Motor neuron (in vitro differentiated cells): Measurements from ENCODE around the gene SHMT2. TPM values are rescaled to one million over a fixed set of nuclear protein-coding genes. Genes with fewer than 3 reads are reported as not detected.

Experiments
- ATAC-seq, 8 experiments: fragments of 200-7000 bp; cut with Tn5 transposase; replicated peaks in 6 of 8; 2 replicates each; pipeline ENCODE4 v1.8.0; 2021; ENCODE audit warnings: mild to moderate bottlenecking in 8 of 8, moderate library complexity in 8 of 8
- H3K27ac ChIP-seq, 2 donors: fragments of 250-450 bp; sonication (Bioruptor Pico); 2 replicates each; pipeline ENCODE4 v1.9.0; 2021; ENCODE audit warnings: antibody characterized with exemption in 2 of 2, mild to moderate bottlenecking in 2 of 2, moderate library complexity in 1 of 2
- H3K4me1 ChIP-seq, 2 donors: fragments of 250-450 bp; sonication (Bioruptor Pico); replicated peaks in 1 of 2; 2 replicates each; pipeline ENCODE4 v1.6.1; 2021; ENCODE audit warnings: antibody characterized with exemption in 2 of 2, mild to moderate bottlenecking in 2 of 2, moderate library complexity in 1 of 2
- H3K4me3 ChIP-seq, 5 donors: fragments of 250-450 bp; sonication (Bioruptor Pico); 2 replicates each; pipeline ENCODE4 v1.9.0; 2021; ENCODE audit warnings: antibody characterized with exemption in 5 of 5, mild to moderate bottlenecking in 5 of 5, moderate library complexity in 4 of 5
- WGBS, 10 experiments: fragments of 450-650 bp; shearing (Covaris generic); methylation state at CpG; one replicate each; pipeline ENCODE4 v1.0.0; 2022; 5-methylcytosine and 5-hydroxymethylcytosine counted together
- in situ Hi-C, 9 experiments: fragments of 400-800 bp; cut with MboI; loops; one replicate each; pipeline ENCODE4 v1.15.0; 2021; ENCODE audit warnings: low sequenced_read_pairs in 9 of 9, low pct_unique_long_range_greater_than_20kb in 2 of 9; ENCODE audit not compliant: unreplicated experiment in 9 of 9
- total RNA-seq, 8 experiments: library from RNA; unstranded; fragments of 300-600 nt; gene quantifications; 2 replicates each; pipeline versions ENCODE4 v1.2.3 to v1.2.4, GENCODE V29; 2022

Gene SHMT2
- total RNA-seq, result 100 to 1,000 TPM in 5 of 8 experiments, 10 to 100 TPM in 3; 72.9 to 187 (median 120) TPM

DNA sequence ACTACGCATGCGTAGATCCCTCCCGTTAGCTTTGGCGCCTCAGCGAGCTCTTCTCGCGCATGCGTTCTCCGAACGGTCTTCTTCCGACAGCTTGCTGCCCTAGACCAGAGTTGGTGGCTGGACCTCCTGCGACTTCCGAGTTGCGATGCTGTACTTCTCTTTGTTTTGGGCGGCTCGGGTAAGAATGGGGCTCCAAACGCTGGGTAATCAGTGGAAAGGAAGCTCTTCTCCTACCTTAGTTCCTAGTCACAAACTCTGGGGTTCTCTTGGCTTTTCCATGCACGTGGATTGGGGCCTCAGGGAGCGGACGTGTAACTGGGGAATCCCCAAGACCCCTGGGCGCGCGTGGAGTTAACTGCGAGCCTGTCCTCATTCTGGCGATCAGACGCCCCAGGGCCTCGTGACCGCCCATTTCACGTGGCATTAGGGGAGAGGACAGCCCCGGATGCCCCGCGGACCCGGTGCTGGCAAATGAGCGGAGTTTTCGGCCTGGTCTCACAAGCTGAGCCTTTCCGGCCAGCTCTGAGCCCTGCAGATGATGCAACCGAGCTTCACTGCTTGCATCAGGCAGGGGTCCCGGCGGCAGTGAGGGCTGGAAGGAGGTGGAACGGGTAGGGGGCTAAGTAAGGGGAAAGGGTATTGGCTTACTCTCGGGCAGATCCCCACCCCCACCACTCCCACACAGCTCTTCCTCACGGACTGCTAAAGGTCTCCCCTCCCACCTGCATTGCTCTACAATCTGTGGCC lies at the start of gene SHMT2:
SHMT2 (plus strand) TSS at position 78 of the 747 bp plus-strand sequence; CDS start at position 146, 68 bp downstream.
- peak; percentile 73 to 86 (median 81) for ATAC-seq
- in situ Hi-C loops, result loop anchor here in 1 of 9 experiments (25.0 kb wide), 1 partner anchor 232 kb away; the partner anchor contains the start of genes GLI1 and INHBE
- H3K4me3 ChIP-seq, result peak within 1 kb of the TSS; percentile 57 to 67 (median 63)
- H3K27ac ChIP-seq, result peak within 1 kb of the TSS; percentile 95
- 0 to 20% (median 1%) methylated on average over 1 to 22 of the region's 42 CpGs; no CpG with 5 or more reads in 3 of the 10 experiments for WGBS, 10 experiments
- peaks cover 70 to 85% of the 10 kb centered on the region in 2 donors for H3K4me1 ChIP-seq

DNA sequence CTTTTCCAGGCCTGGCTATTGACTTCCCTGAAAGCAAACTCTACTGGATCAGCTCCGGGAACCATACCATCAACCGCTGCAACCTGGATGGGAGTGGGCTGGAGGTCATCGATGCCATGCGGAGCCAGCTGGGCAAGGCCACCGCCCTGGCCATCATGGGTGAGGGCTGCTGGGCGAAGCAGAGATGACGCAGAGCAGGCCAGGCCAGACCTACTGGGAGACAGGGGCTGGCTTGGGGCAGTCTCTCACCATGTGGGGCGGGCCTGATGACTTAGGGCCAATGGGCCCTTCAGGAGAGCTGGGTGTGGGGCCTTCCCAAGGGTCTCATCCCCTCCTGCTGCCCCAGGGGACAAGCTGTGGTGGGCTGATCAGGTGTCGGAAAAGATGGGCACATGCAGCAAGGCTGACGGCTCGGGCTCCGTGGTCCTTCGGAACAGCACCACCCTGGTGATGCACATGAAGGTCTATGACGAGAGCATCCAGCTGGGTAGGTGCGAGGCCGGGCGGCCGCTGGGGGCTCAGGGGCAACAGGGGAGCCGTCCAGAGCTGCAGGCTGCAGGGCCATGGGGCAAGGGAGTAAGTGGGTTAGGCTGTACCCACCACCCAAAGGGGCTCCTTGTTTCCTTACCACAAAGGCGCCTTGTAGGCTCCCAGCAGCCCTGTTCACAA lies 49.1 kb upstream of the SHMT2 start:
- H3K4me1 ChIP-seq, result no peaks in the 10 kb centered on the region
- 97 to 100% (median 100%) methylated on average over 2 to 6 of the region's 20 CpGs; no CpG with 5 or more reads in 7 of the 10 experiments for WGBS, 10 experiments
- no peak for ATAC-seq
- no peak overlapping the region for H3K4me3 ChIP-seq
- in situ Hi-C loops, result loop anchor here in 1 of 9 experiments (10.0 kb wide), 1 partner anchor 56 kb away; the partner anchor contains the start of gene LRP1
- no peak overlapping the region for H3K27ac ChIP-seq

DNA sequence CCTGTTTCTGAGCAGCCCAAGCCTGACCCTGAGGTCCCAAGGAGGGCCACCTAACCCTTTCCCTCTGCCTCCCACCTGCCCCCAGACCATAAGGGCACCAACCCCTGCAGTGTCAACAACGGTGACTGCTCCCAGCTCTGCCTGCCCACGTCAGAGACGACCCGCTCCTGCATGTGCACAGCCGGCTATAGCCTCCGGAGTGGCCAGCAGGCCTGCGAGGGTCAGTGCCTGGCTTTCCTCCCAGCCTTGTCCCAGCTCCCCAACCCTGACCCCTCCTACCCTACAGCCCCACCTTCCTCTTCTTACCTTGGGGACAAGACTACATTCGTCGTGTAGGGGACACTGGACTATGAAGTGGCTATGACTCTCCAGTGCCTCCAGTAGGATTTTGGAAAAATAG lies 48.4 kb upstream of the SHMT2 start:
- Histone ChIP-seq H3K4me1 (no peaks in the 10 kb centered on the region), H3K4me3 (no peak overlapping the region), H3K27ac (no peak overlapping the region)
- in situ Hi-C loops, result loop anchor here in 1 of 9 experiments (10.0 kb wide), 1 partner anchor 56 kb away; the partner anchor contains the start of gene LRP1
- ATAC-seq, result no peak
- 10 to 91% (median 78%) methylated on average over 2 to 7 of the region's 9 CpGs; no CpG with 5 or more reads in 7 of the 10 experiments for WGBS, 10 experiments

DNA sequence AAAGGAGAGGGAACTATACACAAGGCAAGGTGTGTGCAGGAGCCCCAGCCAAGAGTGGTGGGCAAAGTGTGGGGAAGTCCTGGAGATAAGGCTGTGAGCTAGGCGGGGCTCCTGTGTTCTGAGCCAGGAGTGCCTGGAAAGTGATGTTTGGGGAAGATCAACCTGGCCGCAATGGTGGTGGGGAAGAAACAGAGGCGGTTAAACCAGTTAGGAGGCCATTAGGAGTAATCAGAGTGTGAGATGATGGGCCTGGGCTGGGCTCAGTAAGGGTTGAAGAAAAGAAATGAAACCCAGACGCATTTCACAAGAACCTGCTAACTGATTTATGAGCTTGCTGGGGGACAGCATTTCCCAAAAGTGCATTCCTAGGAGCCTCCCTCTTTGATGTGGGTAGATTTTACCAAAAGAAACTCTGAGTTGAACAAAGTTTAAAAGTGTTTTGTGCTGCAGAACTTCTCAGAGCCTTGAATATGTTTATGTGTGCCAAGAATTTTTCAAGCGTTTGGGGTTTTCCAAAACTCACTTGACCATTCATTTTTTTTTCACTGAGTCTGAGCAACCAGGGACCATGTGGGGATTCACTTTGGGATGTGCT lies 47.9 kb upstream of the SHMT2 start:
- ATAC-seq, result peak in 2 of 8 experiments; percentile 6 to 17
- no peak overlapping the region for H3K27ac ChIP-seq

DNA sequence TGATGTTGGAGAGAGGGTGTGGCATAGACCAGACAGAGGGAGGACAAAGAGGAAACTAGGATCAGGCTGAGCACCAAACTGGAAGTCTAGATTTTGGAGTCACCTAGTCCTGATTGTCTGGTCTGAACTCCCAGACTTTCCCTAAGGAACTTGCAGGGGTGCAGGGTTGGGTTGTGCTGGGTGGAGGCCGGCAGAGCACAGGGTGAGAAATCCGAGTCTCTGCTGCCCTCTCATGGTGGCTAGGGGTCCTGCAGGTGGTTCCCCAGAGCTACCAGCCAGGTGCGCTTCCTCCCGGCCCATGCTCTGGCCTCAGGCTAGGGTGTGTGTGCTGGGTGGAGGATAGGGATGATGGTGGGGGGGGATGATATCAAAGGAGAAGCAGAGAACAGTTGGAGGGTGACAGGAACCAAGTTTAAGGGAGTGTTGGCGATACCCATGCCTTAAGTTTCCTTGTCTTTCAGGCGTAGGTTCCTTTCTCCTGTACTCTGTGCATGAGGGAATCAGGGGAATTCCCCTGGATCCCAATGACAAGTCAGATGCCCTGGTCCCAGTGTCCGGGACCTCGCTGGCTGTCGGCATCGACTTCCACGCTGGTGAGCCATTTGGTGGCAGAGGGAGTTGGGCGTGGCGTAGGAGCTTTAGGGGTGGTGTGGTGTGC lies 46.5 kb upstream of the SHMT2 start:
- in situ Hi-C loops, result loop anchor here in 1 of 9 experiments (10.0 kb wide), 1 partner anchor 58 kb away; the partner anchor contains the start of gene LRP1
- ATAC-seq, result peak; percentile 75 to 98 (median 82)
- H3K27ac ChIP-seq, result no peak overlapping the region
- no peaks in the 10 kb centered on the region for H3K4me1 ChIP-seq
- no peak overlapping the region for H3K4me3 ChIP-seq
- WGBS, 10 experiments, result 0 to 100% (median 53%) methylated on average over 1 to 6 of the region's 13 CpGs; no CpG with 5 or more reads in 2 of the 10 experiments

More for the DNA sequence above, 47.9 kb upstream of the SHMT2 start:
- 38 to 95% (median 76%) methylated on average over 1 to 5 of the region's 5 CpGs for WGBS, 10 experiments
- in situ Hi-C loops, result loop anchor here in 1 of 9 experiments (10.0 kb wide), 1 partner anchor 57 kb away; the partner anchor contains the start of gene LRP1
- no peak overlapping the region for H3K4me3 ChIP-seq
- no peaks in the 10 kb centered on the region for H3K4me1 ChIP-seq

DNA sequence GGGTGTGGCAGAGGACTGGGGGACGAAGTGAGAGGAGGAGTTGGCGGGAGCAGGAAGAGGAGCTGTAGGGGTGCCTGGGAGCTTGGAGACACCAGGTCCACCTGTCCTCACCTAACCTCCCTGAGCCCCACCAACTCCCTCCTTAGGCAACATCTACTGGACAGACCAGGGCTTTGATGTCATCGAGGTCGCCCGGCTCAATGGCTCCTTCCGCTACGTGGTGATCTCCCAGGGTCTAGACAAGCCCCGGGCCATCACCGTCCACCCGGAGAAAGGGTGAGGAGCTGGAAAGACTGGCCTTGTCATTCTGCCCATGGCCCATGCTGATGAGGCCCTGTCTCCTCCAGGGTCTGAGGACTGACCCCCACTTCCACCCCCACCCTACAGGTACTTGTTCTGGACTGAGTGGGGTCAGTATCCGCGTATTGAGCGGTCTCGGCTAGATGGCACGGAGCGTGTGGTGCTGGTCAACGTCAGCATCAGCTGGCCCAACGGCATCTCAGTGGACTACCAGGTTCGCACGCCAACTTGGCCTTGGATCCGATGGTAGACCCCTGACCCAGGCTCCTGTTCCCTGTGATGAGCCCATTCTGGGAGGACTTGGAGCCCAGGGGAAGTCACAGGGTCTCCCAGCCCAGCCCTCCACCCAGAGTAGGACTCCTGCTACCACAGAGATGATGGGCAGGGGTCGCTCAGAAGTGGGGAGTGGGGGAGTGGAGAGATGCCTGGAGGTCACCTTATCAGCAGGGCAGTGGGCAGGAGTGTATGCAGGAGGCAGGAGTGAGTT lies 45.4 kb upstream of the SHMT2 start:
- H3K4me3 ChIP-seq, result no peak overlapping the region
- 80 to 100% (median 100%) methylated on average over 1 to 11 of the region's 22 CpGs; no CpG with 5 or more reads in 5 of the 10 experiments for WGBS, 10 experiments
- no peak overlapping the region for H3K27ac ChIP-seq
- no peaks in the 10 kb centered on the region for H3K4me1 ChIP-seq
- in situ Hi-C loops, result loop anchor here in 1 of 9 experiments (10.0 kb wide), 1 partner anchor 59 kb away; the partner anchor contains the start of gene LRP1
- ATAC-seq, result no peak

DNA sequence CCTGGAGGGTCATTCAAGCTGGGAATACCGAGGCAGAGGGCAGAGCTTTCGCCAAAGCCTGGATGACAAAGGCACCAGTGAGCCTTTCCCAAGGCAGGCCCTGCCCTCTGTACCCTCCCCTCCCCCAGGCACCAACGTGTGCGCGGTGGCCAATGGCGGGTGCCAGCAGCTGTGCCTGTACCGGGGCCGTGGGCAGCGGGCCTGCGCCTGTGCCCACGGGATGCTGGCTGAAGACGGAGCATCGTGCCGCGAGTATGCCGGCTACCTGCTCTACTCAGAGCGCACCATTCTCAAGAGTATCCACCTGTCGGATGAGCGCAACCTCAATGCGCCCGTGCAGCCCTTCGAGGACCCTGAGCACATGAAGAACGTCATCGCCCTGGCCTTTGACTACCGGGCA lies 44.1 kb upstream of the SHMT2 start:
- ATAC-seq, result no peak
- Histone ChIP-seq H3K4me1 (no peaks in the 10 kb centered on the region), H3K27ac (no peak overlapping the region), H3K4me3 (no peak overlapping the region)
- in situ Hi-C loops, result loop anchor here in 1 of 9 experiments (10.0 kb wide), 1 partner anchor 61 kb away; the partner anchor contains the start of gene LRP1
- WGBS, 10 experiments, result 70 to 100% (median 97%) methylated on average over 1 to 6 of the region's 25 CpGs; no CpG with 5 or more reads in 6 of the 10 experiments

DNA sequence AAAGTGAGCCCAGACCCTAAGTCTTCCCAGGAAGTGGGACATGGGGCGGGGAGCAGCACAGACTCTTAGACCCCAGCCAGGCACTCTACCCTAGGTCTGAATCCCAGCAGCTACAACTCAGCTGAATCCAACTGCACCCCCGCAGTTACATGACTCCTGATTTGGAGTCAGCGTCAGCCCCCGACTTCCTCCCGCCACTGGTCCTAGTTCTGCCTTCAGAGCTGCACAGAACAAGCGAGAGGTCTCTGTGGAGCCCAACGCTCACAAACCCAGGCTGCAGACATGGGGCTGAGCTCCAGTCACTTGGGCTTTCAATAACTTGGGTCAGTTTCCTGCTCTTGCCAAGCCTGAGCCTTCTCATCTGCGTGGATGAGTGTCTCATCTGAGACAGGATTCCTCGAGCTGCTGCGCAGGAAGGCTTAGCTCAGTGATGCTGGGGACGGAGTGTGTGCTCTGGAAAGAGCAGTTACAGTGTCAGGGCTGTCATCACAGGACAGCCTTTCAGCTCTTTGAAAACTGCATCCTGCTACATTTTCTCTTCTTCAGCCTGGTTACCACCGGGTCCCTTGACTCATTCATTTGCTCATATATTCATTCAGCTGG lies 43.5 kb upstream of the SHMT2 start:
- 40 to 95% (median 88%) methylated on average over 2 to 10 of the region's 12 CpGs; no CpG with 5 or more reads in 3 of the 10 experiments for WGBS, 10 experiments
- ATAC-seq, result no peak
- no peak overlapping the region for H3K4me3 ChIP-seq
- no peak overlapping the region for H3K27ac ChIP-seq
- in situ Hi-C loops, result loop anchor here in 1 of 9 experiments (10.0 kb wide), 1 partner anchor 61 kb away; the partner anchor contains the start of gene LRP1
- no peaks in the 10 kb centered on the region for H3K4me1 ChIP-seq

DNA sequence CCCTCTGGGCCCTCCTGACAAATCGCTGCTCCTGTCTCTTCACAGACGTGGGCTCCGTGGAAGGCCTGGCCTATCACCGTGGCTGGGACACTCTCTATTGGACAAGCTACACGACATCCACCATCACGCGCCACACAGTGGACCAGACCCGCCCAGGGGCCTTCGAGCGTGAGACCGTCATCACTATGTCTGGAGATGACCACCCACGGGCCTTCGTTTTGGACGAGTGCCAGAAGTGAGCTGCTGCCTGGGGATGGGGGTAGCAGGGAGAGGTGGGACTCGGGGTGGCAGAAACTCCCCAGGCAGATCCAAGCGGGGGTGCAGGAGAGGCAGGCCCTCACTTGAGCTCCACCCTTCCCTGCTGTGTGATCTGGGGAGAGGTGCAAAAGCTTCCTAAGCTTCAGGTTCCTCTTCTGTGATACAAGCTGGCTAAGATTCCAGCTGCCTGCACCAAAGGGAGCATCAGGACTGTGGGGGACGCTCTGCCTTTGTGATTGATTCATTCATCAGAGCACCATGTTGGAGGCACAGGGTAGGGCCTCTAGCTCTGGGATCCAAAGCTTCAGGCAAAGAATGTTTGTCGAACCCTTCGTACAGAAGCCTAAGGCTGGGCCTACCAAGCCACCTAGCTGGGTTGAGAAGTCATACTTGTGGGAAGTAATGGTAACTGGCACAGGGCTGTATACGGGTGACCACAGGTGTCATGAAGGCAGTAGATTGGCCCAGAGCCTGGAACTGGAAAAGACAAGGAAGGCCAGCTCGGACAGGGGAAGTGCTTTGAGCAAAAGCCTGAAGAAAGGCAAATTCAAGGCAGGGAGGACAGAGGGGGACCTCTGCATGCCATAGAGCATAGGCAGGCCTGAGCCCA lies 42.1 kb upstream of the SHMT2 start:
- ATAC-seq, result no peak
- in situ Hi-C loops, result loop anchor here in 1 of 9 experiments (10.0 kb wide), 1 partner anchor 63 kb away; the partner anchor contains the start of gene LRP1
- WGBS, 10 experiments, result 18 to 98% (median 88%) methylated on average over 2 to 6 of the region's 21 CpGs; no CpG with 5 or more reads in 6 of the 10 experiments

DNA sequence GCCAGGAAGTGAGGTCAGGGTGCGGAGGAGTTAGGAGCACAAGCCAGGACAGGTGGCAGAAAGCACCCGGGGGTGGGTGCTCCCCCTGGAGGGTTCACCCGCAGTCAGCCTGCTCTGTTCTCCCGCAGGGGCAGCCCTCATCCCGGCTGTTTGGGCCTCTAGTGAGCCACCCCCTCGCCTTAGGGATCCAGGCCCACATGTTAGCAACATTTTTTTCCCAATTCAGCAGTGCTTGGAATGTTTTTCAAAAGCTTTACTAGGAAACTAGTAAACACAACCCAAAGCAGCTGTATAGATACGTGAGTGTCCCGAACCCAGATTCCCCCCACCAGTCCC lies 41.5 kb upstream of the SHMT2 start:
- WGBS, 10 experiments, result 80 to 100% (median 90%) methylated on average over 1 to 2 of the region's 8 CpGs; no CpG with 5 or more reads in 6 of the 10 experiments
- no peak for ATAC-seq
- no peak overlapping the region for H3K27ac ChIP-seq
- in situ Hi-C loops, result loop anchor here in 1 of 9 experiments (10.0 kb wide), 1 partner anchor 63 kb away; the partner anchor contains the start of gene LRP1
- H3K4me1 ChIP-seq, result no peaks in the 10 kb centered on the region
- H3K4me3 ChIP-seq, result no peak overlapping the region

More for the DNA sequence above, 42.1 kb upstream of the SHMT2 start:
- H3K4me3 ChIP-seq, result no peak overlapping the region
- H3K27ac ChIP-seq, result no peak overlapping the region
- H3K4me1 ChIP-seq, result no peaks in the 10 kb centered on the region
